Neural progenitor cell (in vitro differentiated cells): ENCODE data around the gene H2AZ2.

ENCODE experiments used
- EZH2 ChIP-seq: fragments of 200-600 bp; sonication (generic); IDR thresholded peaks from 2 replicates; pipeline ENCODE4 v1.6.1; 2017; ENCODE audit warnings: antibody characterized with exemption, mild to moderate bottlenecking, moderate library complexity
- EZH2phosphoT487 ChIP-seq: fragments of 200-600 bp; sonication (generic); IDR thresholded peaks from 2 replicates; pipeline ENCODE4 v1.6.1; 2017; ENCODE audit warnings: antibody characterized with exemption
- TF ChIP-seq, protein P1 (sequence below): fragments of 200-600 bp; sonication (generic); IDR thresholded peaks from 2 replicates; pipeline ENCODE4 v1.5.1; 2017; ENCODE audit warnings: antibody characterized with exemption, mild to moderate bottlenecking

GRCh38 chr7:44796504-44797328, 51.2 kb downstream of the H2AZ2 start, which contains the start of gene PPIA:
- TF ChIP-seq, protein P1, sequence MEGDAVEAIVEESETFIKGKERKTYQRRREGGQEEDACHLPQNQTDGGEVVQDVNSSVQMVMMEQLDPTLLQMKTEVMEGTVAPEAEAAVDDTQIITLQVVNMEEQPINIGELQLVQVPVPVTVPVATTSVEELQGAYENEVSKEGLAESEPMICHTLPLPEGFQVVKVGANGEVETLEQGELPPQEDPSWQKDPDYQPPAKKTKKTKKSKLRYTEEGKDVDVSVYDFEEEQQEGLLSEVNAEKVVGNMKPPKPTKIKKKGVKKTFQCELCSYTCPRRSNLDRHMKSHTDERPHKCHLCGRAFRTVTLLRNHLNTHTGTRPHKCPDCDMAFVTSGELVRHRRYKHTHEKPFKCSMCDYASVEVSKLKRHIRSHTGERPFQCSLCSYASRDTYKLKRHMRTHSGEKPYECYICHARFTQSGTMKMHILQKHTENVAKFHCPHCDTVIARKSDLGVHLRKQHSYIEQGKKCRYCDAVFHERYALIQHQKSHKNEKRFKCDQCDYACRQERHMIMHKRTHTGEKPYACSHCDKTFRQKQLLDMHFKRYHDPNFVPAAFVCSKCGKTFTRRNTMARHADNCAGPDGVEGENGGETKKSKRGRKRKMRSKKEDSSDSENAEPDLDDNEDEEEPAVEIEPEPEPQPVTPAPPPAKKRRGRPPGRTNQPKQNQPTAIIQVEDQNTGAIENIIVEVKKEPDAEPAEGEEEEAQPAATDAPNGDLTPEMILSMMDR, result no peak
- TF ChIP-seq EZH2, result no peak
- TF ChIP-seq EZH2phosphoT487, result no peak
